Renal cortex interstitium (tissue), 11 donors: ENCODE measurements around the gene NIBAN1. TPM values are rescaled to one million over a fixed set of nuclear protein-coding genes. Genes with fewer than 3 reads are reported as not detected.

ENCODE experiments used
- DNase-seq, 11 donors: peaks; one replicate each; pipeline ENCODE4 v3.0.0-alpha.2; 2013; ENCODE audit warnings: low read depth in 9 of 11, low spot score in 4 of 11; ENCODE audit errors: extremely low read depth in 1 of 11
- polyA plus RNA-seq, 3 donors: library from polyadenylated mRNA; unstranded; fragments of 120-200 nt; gene quantifications; one replicate each; pipeline ENCODE4 v1.2.1, GENCODE V29; 2013; ENCODE audit not compliant: insufficient read length in 3 of 3

Gene NIBAN1
- polyA plus RNA-seq, 3 donors: 3.3 to 3.5 (median 3.4) TPM

- DNase-seq: no peak
Measured at GRCh38 chr1:184954232-184954995, 19.9 kb downstream of the NIBAN1 start.

GRCh38 chr1:184953600-184954219, 20.6 kb downstream of the NIBAN1 start:
- no peak for DNase-seq

GRCh38 chr1:184952428-184952827, 21.9 kb downstream of the NIBAN1 start:
- no peak for DNase-seq

DNA sequence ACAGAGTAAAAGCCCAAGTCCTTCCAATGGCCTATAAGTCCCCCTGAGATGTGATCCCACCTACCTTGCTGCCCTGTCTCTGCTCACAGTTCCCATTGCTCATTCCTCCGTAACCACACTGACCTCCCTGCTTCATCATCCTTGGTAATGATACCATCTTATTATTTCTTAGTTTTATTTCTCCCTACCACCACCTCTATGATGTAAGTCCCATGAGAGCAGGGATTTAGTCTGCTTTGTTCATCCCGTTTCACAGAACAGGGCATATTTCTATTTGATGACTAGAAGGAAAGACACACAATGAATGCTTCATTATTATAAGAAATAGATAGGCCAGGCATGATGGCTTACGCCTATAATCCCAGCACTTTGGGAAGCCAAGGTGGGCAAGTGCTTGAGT, 22.5 kb downstream of the NIBAN1 start:
- no peak for DNase-seq

DNA sequence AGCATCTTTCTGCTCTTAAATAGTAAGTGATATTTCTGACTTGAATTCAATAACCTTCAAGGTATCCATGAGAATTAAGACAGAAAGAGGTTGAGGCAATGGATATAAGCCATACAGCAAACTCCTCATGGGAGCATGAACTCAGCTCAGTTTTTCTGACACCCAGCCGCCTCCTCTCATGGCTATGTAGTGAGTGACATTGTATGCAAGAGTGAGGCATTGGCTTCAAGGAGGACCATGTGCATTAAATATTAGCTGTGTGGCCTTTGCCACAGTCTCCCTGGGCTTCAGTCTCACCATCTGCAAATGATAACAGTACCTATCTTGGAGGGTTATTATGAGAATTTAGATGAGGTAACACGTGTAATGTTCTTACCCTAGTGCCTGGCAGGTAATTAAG, 23.4 kb downstream of the NIBAN1 start:
- DNase-seq: no peak

DNA sequence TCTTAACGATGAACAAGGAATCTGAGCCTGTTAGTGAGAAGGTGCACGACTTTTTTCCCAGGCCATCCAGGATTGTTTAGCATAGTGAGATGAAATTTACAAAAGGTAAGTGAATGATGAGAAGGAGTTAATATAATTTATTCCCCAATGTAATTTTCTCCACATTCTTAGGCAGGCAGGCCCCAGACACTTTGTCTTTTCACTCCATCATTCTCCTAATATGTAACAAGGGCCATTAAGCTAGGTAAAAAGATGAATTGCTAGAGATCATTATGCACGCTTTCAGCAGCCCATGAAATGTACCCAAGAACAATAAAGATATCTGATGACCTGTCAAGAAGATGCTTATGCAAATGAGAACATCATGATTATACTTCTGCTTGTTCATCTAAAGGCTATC, 24.1 kb downstream of the NIBAN1 start:
- DNase-seq: no peak

- no peak for DNase-seq
Measured at GRCh38 chr1:184947497-184948256, 26.6 kb downstream of the NIBAN1 start.

DNA sequence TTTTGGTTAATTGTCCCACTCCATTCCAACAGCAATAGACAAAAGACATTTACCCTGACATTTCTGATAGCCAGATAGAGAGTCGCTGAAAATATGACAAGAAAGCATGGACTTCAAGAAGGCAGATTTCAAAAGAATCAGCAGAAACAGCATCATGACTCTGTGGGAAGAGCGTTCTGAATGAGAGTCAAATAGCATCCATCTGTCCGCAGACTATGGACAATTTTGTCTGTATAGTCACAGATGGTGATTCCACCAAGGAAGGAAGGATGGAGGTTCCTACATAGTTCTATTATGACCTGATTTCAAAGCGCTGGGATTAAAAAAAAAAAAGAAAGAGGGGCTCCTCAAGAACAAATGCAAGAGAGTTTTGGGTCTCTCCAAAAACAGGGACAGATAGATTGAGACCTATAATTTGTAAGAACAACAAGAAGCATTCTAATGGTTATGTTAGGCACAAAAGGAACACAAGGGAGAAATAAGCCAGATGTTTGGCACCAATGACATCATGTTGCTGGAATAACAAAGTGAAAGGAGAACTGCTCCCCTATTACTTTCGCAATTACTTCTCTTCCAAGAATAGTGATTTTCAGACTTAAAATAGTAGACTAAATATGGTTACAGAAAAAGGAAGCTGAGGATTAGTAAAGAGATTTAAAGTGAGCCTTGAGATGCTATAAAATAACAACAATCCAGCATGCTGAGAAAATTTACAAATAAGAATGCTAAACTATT, 28.5 kb downstream of the NIBAN1 start:
- DNase-seq: peak in 1 of 11 donors; percentile 2

- no peak for DNase-seq
Measured at GRCh38 chr1:184945029-184945428, 29.3 kb downstream of the NIBAN1 start.

DNA sequence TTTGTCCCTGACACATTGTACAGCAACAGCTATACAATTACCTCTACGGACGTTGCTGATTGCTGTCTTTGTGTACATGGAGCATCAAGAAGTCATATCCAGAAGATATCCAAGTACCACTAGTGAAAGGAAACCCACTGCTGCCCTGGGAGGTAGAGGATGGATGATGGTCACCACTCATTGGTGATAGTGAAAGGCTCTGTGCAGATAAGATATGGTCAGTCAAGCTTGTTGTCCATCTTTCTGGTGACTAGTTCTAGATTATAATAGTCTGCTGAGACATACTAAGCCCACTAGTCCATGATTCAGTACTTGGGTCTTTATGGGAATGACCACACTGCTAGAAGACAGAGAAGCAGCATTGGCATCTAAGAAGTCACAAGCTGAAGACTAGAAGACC, 30.3 kb downstream of the NIBAN1 start:
- no peak for DNase-seq

- DNase-seq: no peak
Measured at GRCh38 chr1:184941735-184942134, 32.6 kb downstream of the NIBAN1 start.

- no peak for DNase-seq
Measured at GRCh38 chr1:184941410-184941733, 32.9 kb downstream of the NIBAN1 start.

- DNase-seq: no peak
Measured at GRCh38 chr1:184940694-184941409, 33.5 kb downstream of the NIBAN1 start.

DNA sequence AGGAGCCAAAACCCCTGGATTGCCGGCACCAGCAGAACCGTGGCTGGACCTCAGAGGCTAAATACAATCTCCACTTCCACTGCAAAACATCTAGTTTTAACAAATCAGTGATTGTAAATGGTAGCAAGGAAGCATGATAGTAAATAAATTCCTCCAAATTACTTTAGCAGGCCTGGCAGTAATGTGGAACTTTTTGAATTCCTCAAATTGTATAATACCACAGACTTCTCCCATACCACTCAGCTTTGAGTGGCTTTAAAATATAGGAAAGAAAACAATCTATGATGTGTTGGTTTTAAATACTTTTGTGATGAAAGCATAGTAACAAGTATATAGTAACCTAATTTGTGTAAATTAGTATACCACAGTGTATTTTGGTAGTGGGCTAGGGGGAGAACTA, 34.1 kb downstream of the NIBAN1 start:
- no peak for DNase-seq

GRCh38 chr1:184937729-184938128, 36.6 kb downstream of the NIBAN1 start:
- DNase-seq: no peak

GRCh38 chr1:184935920-184936798, 38.1 kb downstream of the NIBAN1 start:
- DNase-seq: no peak

DNA sequence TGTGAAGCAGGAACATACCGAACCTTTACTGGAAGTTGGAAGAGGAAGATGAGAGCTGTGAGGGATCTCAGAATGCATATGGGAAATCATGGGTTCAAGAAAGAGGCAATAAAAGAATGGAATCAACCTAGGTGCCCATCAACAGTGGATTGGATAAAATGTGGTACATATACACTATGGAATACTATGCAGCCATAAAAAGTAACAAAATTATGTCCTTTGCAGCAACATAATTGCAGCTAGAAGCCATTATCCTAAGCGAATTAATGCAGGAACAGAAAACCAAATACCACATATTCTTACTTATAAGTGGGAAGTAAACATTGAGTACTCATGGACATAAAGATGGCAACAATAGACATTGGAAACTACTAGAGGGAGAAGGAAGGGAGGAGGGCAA, 40.4 kb downstream of the NIBAN1 start:
- no peak for DNase-seq

GRCh38 chr1:184932319-184932718, 42.0 kb downstream of the NIBAN1 start:
- no peak for DNase-seq
